ENCODE measurements around the gene PTPN20.
A peak's percentile ranks its signal among the peaks of the same experiment; 100 is the strongest.

PTPN20 gene

DNA sequence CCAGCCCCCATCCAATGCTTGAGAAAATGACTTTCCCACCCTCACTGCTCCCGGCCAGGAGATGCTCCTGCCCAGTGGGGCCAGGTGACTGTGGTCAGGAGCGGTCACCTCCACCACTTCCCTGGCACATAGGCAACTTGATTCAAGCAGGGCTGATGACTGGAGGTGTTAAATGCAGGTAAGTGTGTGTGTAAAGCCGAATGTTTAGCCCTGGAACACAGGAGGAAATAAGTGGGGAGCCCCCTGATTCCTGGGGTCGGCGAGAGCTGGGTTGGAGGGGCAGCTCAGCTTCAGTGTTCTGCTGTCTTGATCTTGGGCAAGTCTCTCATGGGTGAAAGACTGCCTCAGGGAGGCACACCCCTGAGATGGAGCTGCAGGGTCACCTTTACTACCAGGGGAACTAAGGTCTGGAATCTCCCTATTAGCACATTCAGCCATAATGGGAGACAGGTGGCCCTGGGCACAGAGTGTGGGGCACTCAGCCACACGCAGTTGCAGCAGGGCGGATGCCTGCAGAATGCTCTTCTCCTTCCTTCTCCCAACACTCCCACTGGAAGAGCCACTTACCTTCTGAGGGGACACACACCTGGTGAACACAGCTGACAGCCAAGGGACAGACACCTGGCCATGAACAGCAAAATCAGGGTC lies 124.1 kb downstream of the PTPN20 start:
- no peak for DNase-seq (ENCODE audit: low read depth)

DNA sequence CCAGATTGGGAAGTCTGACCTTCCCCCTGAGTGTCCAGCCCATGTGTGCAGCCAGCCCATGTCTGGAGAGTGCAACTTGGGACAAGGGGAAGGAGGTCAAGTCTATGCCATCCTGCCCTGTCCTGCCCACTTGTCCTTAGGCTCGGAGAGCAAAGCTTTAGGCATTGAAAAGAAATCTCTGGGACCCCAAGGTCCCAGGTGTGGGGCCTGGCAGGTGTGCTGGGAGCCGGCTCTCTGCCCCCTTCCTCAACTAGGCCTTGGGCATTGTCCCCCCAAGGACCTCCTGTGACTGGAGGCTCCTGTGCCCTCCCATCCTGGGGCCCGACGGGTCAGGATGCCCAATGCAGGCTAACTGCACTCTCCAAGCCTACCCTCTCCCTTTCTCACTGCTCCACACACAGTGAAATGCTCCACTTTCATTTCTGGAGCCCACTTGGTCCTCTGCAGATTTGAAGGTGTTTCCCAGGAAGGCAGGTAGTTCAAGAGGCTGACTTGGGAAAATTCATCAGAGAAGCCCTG lies 124.7 kb downstream of the PTPN20 start:
- DNase-seq (ENCODE audit: low read depth), result no peak

GRCh38 chr10:47036771-47037170 lies 125.5 kb downstream of the PTPN20 start:
- DNase-seq (ENCODE audit: low read depth), result no peak

- DNase-seq (ENCODE audit: low read depth), result no peak
Measured at GRCh38 chr10:47037654-47038425, 126.6 kb downstream of the PTPN20 start.

DNA sequence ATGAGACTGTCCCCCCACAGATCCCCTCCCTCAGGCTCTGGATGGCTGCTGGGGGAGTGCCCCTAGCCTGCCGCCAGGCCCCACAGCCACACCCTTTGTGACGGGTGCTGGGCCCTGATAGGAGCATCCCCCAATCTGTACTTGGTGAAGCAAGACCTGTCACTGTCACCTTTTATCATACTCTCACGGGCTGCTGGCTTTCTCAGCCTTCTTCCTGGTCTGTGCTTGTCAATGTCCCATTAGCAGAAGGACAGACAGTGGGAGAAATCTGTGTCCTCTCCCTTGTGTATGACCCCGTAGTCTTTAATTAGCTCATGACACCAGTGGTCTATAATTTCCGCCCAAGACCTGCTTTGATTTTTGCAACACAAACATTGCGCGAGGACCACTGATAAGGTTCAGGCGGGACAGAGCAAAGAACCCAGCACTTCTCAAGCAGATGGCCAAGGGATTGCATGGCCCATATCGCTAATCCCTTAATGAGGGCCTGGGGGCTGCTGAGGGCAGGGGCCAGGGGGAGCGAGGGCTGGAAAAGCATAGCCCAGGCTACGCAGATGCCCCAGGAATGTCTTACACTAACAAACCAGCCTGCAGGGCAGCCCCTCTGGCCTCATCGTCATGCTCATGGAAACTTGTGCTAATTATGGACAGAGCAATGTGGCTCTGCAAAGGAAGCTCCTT lies 127.8 kb downstream of the PTPN20 start:
- no peak for DNase-seq (ENCODE audit: low read depth)

DNA sequence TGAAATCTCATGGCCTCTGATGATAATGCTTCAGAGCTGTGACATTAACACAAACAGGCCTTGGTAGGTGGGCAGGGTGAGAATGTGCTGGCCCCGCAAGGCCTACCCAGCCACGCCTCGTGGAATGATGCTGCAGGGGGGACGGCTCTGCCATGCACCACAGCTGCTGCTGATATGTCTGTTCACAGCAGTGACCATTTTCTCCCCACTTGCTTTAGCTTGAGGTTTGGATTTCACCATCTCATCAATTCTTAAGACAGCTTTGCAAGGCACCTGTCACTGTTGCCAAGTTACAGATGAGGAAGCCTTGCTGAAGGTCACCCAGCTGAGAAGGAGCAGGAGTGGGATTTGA lies 128.3 kb downstream of the PTPN20 start:
- no peak for DNase-seq (ENCODE audit: low read depth)

- no peak for DNase-seq (ENCODE audit: low read depth)
Measured at GRCh38 chr10:47040041-47040491, 128.8 kb downstream of the PTPN20 start.

DNA sequence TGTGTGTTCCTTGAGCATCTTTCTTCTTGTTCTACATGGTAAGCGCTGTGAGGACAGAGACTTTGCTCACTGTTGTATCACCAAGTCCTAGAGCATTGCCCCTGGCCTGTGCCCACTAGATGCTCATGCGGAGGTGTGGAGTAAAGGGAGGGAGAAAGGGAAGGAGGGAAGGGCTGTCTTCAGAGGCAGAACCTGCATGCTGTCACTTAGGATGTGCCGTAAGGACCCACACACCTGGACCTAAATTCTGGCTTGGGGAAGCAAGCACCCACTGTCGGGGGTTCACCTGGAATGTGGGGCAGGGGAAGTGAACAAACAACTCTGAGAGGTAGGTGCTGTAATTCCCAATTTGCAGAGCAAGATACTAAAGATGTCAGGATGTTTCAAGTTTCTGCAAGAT lies 129.5 kb downstream of the PTPN20 start:
- no peak for DNase-seq (ENCODE audit: low read depth)

- DNase-seq (ENCODE audit: low read depth), result no peak
Measured at GRCh38 chr10:47041396-47042198, 130.4 kb downstream of the PTPN20 start.

DNA sequence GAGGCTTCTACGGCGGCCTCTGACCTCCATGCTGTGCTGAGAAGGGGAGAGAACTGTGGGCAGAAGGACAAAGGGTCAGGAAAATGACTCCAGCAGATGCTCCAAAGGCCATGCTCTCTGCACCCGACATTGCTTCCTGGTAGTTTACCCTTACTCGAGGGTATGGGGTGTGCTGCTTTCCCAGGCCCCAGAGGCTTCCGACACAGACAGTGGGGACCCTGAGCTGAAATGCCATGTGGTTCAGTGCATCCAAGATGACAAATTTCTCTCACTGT lies 130.9 kb downstream of the PTPN20 start:
- DNase-seq (ENCODE audit: low read depth), result no peak

- DNase-seq (ENCODE audit: low read depth), result no peak
Measured at GRCh38 chr10:47042780-47043750, 131.8 kb downstream of the PTPN20 start.

- DNase-seq (ENCODE audit: low read depth), result no peak
Measured at GRCh38 chr10:47043928-47044538, 132.8 kb downstream of the PTPN20 start.

DNA sequence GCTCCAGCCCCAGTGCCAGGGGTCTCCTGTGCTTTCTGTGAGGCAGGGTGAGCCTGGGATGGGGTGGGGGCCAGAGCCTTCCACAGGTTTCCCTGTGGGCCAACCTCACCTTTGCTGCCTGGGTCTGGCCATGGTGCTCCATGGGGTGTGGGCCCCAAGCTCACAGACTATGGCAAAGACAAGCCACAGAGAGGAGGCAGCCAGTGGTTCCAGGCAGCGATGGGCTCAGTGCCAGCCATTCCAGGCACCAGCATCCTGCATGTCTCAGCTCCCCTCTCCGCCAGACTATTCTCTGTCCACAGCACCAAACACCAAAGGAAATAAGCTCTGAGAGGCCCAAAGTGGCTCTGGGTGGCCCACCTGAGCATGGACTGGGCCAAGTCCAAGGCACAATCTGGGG lies 133.5 kb downstream of the PTPN20 start:
- DNase-seq (ENCODE audit: low read depth), result no peak

DNA sequence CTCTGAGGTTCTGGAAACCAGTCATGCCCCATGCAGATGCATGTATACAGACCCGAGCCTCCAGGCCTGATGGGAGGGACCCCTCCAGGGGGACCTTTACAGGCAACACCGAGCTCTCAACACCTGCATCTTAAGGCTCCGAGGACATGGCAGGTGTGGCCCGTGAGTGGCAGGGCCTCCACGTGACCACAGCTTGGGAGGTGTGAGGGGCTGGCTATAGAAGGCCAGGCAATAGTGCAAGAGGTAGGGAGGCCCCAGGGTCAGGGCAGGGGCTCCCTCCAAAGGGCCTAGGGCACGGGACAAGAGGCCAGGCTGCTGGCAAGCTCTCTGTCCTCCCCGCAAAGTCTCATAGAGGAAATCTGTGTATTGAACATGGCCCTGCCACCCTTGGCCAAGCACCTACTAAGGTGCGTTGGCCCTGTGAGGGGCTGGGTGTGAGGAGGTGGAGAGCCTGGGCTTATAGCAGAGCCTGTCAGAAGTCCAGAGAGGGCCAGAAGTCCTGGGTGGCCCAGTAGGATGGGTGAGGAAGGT lies 134.2 kb downstream of the PTPN20 start:
- no peak for DNase-seq (ENCODE audit: low read depth)

DNA sequence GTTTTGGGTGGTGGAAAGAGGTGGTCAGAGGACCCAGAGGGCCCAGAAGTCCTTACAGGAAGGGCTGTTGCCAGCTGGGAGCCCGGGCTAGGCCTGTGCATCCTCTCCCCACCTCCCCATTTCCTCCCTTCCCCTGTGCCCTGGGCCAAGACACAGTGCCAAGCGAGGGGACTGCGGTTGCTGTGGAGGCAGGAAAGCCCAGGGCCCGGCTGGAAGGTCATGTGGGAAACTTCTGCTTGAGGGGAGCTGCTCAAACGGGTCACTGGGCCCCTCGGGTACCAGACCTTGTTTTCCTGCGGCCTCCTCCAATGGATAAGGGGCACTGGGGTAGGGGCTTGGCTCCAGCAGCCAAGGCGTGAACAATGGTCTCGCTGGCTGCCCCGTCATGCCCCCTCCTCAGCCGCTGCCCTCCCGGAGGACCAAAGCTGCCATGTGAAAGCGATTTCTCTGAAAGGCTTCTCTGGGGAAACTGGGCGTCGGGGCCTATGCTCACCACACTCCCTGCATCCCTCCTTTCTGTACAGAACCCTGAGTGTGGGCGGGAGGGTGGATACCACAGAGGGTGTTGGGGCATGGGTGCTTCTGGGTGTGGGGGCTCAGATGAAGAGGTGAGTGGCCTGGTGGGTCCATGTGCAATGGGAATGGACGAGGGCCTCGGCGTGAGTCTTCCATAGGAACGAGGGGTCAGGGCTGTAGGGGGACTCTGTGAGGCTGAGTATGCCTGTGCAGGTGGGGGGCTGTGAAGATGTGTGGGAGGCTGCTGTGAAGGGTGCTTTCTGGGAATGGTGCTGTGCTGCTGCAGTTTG lies 135.3 kb downstream of the PTPN20 start:
- no peak for DNase-seq (ENCODE audit: low read depth)

DNA sequence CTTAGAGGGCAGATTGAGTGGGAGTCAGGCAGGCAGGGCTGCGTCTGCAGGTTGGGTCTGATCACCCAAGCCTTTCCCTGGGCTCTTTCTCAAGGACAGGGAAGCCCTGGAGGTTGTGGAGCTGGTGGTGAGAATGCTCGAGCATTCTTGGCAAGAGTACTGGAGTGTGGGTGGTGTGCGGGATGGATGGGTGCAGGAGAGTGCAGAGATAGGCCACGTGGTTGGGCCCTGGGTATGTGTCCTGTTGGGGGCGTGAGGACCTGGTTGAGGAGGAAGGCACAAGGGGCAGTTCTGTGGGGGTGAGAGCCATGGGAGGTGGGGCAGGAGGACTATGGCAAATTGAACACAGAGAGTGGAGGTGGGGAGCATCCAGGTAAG lies 135.9 kb downstream of the PTPN20 start:
- DNase-seq (ENCODE audit: low read depth), result no peak

- peak; percentile 63 for DNase-seq (ENCODE audit: low read depth)
Measured at GRCh38 chr10:47047577-47048525, 136.6 kb downstream of the PTPN20 start.

- DNase-seq (ENCODE audit: low read depth), result no peak
Measured at GRCh38 chr10:47048526-47048905, 137.3 kb downstream of the PTPN20 start.

All from T follicular helper cell (primary cell).